Smooth muscle cell (in vitro differentiated cells): ENCODE results near the gene SORBS1. TPM values are rescaled to one million over a fixed set of nuclear protein-coding genes. Genes with fewer than 3 reads are reported as not detected.
A peak's percentile ranks its signal among the peaks of the same experiment; 100 is the strongest.
"Not testable (repeated sequence)": the region's sequence is repeated elsewhere in the genome, so short reads cannot be mapped to it uniquely, and the experiment has no call there.

Experiments used
- DNase-seq: peaks from one replicate; lab custom pipeline; 2025; ENCODE audit not compliant: unreplicated experiment; lab: John Stamatoyannopoulos, UW
- H2AFZ ChIP-seq: fragments of 200-600 bp; sonication (generic); 2 replicates; pipeline ENCODE4 v1.6.0; 2016; ENCODE audit warnings: antibody characterized with exemption, low read depth, mild to moderate bottlenecking
- H3F3A ChIP-seq: fragments of 200-600 bp; sonication (generic); 2 replicates; pipeline ENCODE4 v1.6.0; 2017; ENCODE audit warnings: antibody characterized with exemption, low read depth
- H3K27ac ChIP-seq: fragments of 200-600 bp; sonication (generic); 2 replicates; pipeline ENCODE4 v1.5.1; 2016; ENCODE audit warnings: low read depth, mild to moderate bottlenecking
- H3K27me3 ChIP-seq: fragments of 200-600 bp; sonication (generic); 2 replicates; pipeline ENCODE4 v1.6.1; 2016; ENCODE audit warnings: low read depth, mild to moderate bottlenecking
- H3K36me3 ChIP-seq: fragments of 200-600 bp; sonication (generic); 2 replicates; pipeline ENCODE4 v1.5.1; 2016; ENCODE audit warnings: low read depth
- H3K4me1 ChIP-seq: fragments of 200-600 bp; sonication (generic); 2 replicates; pipeline ENCODE4 v1.5.1; 2016; ENCODE audit warnings: low read depth
- H3K4me2 ChIP-seq: fragments of 200-600 bp; sonication (generic); 2 replicates; pipeline ENCODE4 v1.6.0; 2016; ENCODE audit warnings: mild to moderate bottlenecking
- H3K4me3 ChIP-seq: fragments of 200-600 bp; sonication (generic); 2 replicates; pipeline ENCODE4 v1.5.1; 2016; ENCODE audit warnings: mild to moderate bottlenecking
- H3K79me2 ChIP-seq: fragments of 200-600 bp; sonication (generic); 2 replicates; pipeline ENCODE4 v1.6.0; 2016; ENCODE audit warnings: low read depth, mild to moderate bottlenecking
- H3K9ac ChIP-seq: fragments of 200-600 bp; sonication (generic); 2 replicates; pipeline ENCODE4 v1.6.0; 2016; ENCODE audit warnings: low read depth
- H3K9me3 ChIP-seq: fragments of 200-600 bp; sonication (generic); replicated peaks from 2 replicates; pipeline ENCODE4 v1.5.1; 2016; ENCODE audit warnings: low read depth
- H4K20me1 ChIP-seq: fragments of 200-600 bp; sonication (generic); 2 replicates; pipeline ENCODE4 v1.6.0; 2016; ENCODE audit warnings: low read depth
- WGBS: methylation state at CpG from one replicate; pipeline ENCODE4 v1.1.7; 2016; ENCODE audit warnings: low lambda C conversion rate; 5-methylcytosine and 5-hydroxymethylcytosine counted together
- polyA plus RNA-seq: library from polyadenylated mRNA; unstranded; fragments of >200 nt; fragmentation: Nextera tagmentation; extraction: Ambion mirVana; gene quantifications from 2 replicates; pipeline ENCODE4 v1.2.1, GENCODE V29; 2016
- total RNA-seq: library from RNA; depleted of rRNA; stranded (reverse); fragments of >200 nt; gene quantifications from 2 replicates; pipeline ENCODE4 v1.2.3, GENCODE V29; 2014
- TF ChIP-seq, protein P1 (sequence below): fragments of 200-600 bp; sonication (generic); IDR thresholded peaks from 2 replicates; pipeline ENCODE4 v1.5.1; 2017; ENCODE audit warnings: borderline replicate concordance, mild to moderate bottlenecking, antibody characterized with exemption; ENCODE audit not compliant: insufficient read depth, poor library complexity, severe bottlenecking

The SORBS1 gene
- total and polyA plus RNA-seq, 2 experiments from 2014 or later, result 14.6 to 21.0 TPM

DNA sequence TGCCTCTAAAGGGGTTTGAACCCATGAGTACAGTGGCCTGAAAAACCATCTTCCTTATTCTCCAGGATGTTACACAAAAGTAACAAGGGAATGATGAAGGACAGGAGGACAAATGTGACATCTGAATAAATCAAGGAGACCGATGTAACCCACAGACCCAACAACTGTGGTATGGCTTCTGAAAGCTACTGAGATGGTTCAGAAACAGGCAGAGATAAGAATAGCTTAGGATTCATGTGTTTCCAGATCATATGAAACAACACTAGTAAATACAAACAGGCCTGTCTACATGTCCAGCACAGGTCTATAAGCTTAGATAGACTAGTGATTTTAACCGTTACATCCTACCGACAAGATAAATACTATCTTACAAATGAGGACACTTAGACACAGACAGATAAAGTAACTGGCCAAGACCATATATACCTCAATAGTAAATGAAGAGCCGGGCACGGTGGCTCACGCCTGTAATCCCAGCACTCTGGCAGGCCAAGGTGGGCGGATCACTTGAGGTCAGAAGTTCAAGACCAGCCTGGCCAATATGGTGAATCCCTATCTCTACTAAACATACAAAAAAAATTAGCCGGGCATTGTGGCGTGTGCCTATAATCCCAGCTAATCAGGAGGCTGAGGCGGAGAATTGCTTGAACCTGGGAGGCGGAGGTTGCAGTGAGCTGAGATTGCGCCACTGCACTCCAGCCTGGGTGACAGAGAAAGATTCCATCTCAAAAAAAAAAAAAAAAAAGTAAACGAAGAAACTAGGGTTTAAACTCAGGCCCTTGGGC is 88.7 kb downstream of the SORBS1 start:
- Histone ChIP-seq H3F3A (peaks cover 5% of the 10 kb centered on the region), H3K79me2 (peaks cover 4% of the 10 kb centered on the region), H3K27ac (no peak overlapping the region), H3K4me2 (no peak overlapping the region), H3K9me3 (no peaks in the 10 kb centered on the region), H2AFZ (no peak overlapping the region), H3K36me3 (no peaks in the 10 kb centered on the region), H3K4me3 (no peak overlapping the region), H4K20me1 (no peaks in the 10 kb centered on the region), H3K9ac (no peak overlapping the region), H3K4me1 (peaks cover 17% of the 10 kb centered on the region), H3K27me3 (no peaks in the 10 kb centered on the region)
- no peak for DNase-seq
- TF ChIP-seq, protein P1, sequence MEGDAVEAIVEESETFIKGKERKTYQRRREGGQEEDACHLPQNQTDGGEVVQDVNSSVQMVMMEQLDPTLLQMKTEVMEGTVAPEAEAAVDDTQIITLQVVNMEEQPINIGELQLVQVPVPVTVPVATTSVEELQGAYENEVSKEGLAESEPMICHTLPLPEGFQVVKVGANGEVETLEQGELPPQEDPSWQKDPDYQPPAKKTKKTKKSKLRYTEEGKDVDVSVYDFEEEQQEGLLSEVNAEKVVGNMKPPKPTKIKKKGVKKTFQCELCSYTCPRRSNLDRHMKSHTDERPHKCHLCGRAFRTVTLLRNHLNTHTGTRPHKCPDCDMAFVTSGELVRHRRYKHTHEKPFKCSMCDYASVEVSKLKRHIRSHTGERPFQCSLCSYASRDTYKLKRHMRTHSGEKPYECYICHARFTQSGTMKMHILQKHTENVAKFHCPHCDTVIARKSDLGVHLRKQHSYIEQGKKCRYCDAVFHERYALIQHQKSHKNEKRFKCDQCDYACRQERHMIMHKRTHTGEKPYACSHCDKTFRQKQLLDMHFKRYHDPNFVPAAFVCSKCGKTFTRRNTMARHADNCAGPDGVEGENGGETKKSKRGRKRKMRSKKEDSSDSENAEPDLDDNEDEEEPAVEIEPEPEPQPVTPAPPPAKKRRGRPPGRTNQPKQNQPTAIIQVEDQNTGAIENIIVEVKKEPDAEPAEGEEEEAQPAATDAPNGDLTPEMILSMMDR, result no peak
- WGBS, result 58% methylated on average over 13 of the region's 13 CpGs

DNA sequence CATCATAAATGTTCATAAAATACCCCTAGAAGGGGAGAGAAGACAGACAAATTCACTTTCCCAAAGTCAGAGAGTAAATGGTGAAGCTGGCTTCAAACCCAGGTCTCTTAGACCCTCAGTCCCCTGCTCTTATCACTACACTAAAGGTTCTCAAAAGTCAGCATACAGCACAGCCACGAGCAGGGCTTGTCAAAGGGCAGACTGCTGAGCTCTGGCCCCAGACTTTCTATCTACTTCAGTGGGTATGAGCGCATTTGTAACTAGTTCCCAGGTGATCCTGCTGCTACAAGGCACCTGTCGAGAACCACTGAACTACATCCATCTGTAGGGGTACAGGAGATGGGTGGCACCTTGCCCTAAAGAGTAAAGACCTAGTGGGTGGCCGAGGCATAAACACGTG is 91.5 kb downstream of the SORBS1 start:
- no peak overlapping the region for H3K27ac ChIP-seq
- 78% methylated on average over 5 of the region's 5 CpGs for WGBS
- H3K9me3 ChIP-seq, result no peaks in the 10 kb centered on the region
- peaks cover 8% of the 10 kb centered on the region for H3F3A ChIP-seq
- H3K9ac ChIP-seq, result no peak overlapping the region
- no peak overlapping the region for H3K4me3 ChIP-seq
- H2AFZ ChIP-seq, result no peak overlapping the region
- H3K79me2 ChIP-seq, result peaks cover 4% of the 10 kb centered on the region
- H3K4me1 ChIP-seq, result peaks cover 20% of the 10 kb centered on the region
- H3K27me3 ChIP-seq, result no peaks in the 10 kb centered on the region
- DNase-seq, result no peak
- H3K4me2 ChIP-seq, result no peak overlapping the region
- H4K20me1 ChIP-seq, result no peaks in the 10 kb centered on the region
- TF ChIP-seq, protein P1, result no peak
- no peaks in the 10 kb centered on the region for H3K36me3 ChIP-seq

DNA sequence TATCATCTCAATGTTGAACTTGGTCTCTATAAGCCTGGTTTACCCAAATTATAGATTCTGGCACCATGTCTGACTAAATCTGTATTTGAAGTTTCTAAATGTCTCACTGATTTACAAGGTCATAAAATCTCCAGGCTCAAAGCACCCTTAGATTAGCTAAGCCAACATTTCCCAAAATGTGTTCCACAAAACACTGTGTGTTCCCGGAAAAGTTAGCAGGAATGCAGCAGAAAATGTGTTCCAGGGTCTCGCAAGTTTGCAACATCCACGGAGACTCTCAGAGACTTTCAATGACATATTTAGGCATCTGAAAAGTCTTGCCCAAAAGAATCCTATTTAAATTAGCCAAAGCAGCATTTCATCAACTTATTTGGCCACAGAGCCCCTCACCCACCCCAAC is 91.9 kb downstream of the SORBS1 start:
- Histone ChIP-seq H3K4me2 (peak overlapping the region; percentile 13), H3K27ac (no peak overlapping the region), H3K36me3 (no peaks in the 10 kb centered on the region), H3F3A (peaks cover 8% of the 10 kb centered on the region), H3K27me3 (no peaks in the 10 kb centered on the region), H2AFZ (no peak overlapping the region), H3K9me3 (no peaks in the 10 kb centered on the region), H3K4me1 (peaks cover 16% of the 10 kb centered on the region), H4K20me1 (no peaks in the 10 kb centered on the region), H3K79me2 (peaks cover 4% of the 10 kb centered on the region), H3K9ac (no peak overlapping the region), H3K4me3 (no peak overlapping the region)
- TF ChIP-seq, protein P1, result no peak
- DNase-seq, result no peak
- 17% methylated on average over 3 of the region's 3 CpGs for WGBS

DNA sequence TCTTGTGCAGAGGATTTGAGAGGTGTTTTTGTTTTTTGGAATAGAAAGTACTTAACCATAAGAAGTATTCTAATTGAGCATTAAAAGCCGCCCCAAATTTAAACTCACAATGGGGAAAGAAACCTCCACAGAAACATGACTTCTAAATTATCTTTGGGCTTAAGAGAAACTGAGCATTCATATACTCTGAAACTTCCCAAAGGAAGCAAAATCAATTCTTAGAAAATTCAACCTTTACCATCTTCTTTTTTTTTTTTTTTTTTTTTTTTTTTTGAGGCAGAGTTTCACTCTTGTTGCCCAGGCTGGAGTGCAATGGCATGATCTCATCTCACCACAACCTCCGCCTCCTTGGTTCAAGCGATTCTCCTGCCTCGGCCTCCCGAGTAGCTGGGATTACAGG is 93.5 kb downstream of the SORBS1 start:
- not testable (repeated sequence) for H4K20me1 ChIP-seq, H3K4me3 ChIP-seq, H3F3A ChIP-seq, H3K36me3 ChIP-seq, H3K9ac ChIP-seq, H3K27me3 ChIP-seq, DNase-seq, H3K9me3 ChIP-seq, H2AFZ ChIP-seq, H3K79me2 ChIP-seq
- Histone ChIP-seq H3K4me1 (peaks cover 12% of the 10 kb centered on the region), H3K4me2 (peak overlapping the region; percentile 70), H3K27ac (peak overlapping the region; percentile 66)
- WGBS, result 54% methylated on average over 5 of the region's 5 CpGs
